WERI-Rb-1 (cell line): Measurements from ENCODE around the gene GFOD1.

Experiments used
- DNase-seq: peaks from one replicate; pipeline ENCODE4 v3.0.0-alpha.2; 2020
- H3K27ac ChIP-seq: fragments of 250-450 bp; sonication (Bioruptor Pico); 2 replicates; pipeline ENCODE4 v1.5.1; 2020; ENCODE audit warnings: mild to moderate bottlenecking, moderate library complexity
- H3K27me3 ChIP-seq: fragments of 250-450 bp; sonication (Bioruptor Pico); 2 replicates; pipeline ENCODE4 v1.5.1; 2021; ENCODE audit warnings: mild to moderate bottlenecking, low read depth, moderate library complexity; ENCODE audit not compliant: insufficient read depth, severe bottlenecking
- H3K36me3 ChIP-seq: fragments of 250-450 bp; sonication (Bioruptor Pico); 2 replicates; pipeline ENCODE4 v1.5.1; 2020; ENCODE audit warnings: mild to moderate bottlenecking, moderate library complexity
- H3K4me3 ChIP-seq: 2 replicates; pipeline ENCODE4 v1.5.1; 2011; ENCODE audit warnings: low read depth, mild to moderate bottlenecking, control low read depth, low read length
- H3K9me3 ChIP-seq: fragments of 250-450 bp; sonication (Bioruptor Pico); 2 replicates; pipeline ENCODE4 v1.5.1; 2021; ENCODE audit warnings: mild to moderate bottlenecking, moderate library complexity; ENCODE audit not compliant: severe bottlenecking
- TF ChIP-seq, protein P1 (sequence below): IDR thresholded peaks from 2 replicates; pipeline ENCODE4 v1.5.1; 2011; ENCODE audit warnings: low read depth, mild to moderate bottlenecking, control low read depth, inconsistent platforms, low read length

Gene GFOD1

DNA sequence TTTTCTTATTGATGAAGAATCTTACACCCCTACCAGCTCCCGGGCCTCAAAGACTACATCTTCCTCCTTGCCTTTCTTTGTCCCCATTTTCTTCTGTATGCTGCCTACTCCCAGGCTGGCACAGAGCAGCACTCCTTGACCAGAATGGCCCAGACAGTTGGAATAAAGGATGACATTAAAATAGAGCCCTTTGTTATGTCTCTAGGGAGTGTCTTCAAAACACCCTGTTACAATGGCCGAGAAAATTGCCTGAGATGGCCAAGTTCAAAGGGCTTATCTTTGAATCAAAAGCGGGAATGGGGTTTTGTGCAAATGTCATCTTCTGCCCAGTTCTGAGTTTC lies 80.1 kb downstream of the GFOD1 start:
- no peak for DNase-seq
- TF ChIP-seq, protein P1, sequence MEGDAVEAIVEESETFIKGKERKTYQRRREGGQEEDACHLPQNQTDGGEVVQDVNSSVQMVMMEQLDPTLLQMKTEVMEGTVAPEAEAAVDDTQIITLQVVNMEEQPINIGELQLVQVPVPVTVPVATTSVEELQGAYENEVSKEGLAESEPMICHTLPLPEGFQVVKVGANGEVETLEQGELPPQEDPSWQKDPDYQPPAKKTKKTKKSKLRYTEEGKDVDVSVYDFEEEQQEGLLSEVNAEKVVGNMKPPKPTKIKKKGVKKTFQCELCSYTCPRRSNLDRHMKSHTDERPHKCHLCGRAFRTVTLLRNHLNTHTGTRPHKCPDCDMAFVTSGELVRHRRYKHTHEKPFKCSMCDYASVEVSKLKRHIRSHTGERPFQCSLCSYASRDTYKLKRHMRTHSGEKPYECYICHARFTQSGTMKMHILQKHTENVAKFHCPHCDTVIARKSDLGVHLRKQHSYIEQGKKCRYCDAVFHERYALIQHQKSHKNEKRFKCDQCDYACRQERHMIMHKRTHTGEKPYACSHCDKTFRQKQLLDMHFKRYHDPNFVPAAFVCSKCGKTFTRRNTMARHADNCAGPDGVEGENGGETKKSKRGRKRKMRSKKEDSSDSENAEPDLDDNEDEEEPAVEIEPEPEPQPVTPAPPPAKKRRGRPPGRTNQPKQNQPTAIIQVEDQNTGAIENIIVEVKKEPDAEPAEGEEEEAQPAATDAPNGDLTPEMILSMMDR = no peak
- no peaks in the 10 kb centered on the region for H3K9me3 ChIP-seq
- no peaks in the 10 kb centered on the region for H3K27me3 ChIP-seq
- peak overlapping the region; percentile 94 for H3K27ac ChIP-seq
- H3K36me3 ChIP-seq = no peaks in the 10 kb centered on the region
- H3K4me3 ChIP-seq = no peak overlapping the region

DNA sequence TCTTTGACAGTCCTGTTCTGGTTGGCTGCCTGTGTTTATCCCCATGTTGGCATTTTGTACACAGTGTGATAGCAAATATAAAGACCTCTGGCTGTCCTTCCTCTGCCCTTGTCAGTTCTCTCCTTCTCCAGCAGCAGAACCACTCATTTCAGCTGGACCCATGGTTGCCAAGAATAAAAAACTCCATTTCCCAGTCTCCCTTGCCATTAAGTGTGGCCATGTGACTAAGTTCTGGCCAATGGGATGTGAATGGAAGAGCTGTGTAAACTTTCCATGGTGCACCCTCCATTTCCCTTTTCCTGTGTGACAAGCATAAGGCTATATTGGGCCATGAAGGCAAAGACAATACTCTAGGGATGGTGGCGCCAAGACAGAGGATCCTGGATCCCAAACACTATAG lies 80.6 kb downstream of the GFOD1 start:
- DNase-seq = peak; percentile 49
- Histone ChIP-seq H3K27me3 (no peaks in the 10 kb centered on the region), H3K9me3 (no peaks in the 10 kb centered on the region), H3K4me3 (peak overlapping the region; percentile 27), H3K27ac (peak overlapping the region; percentile 94), H3K36me3 (no peaks in the 10 kb centered on the region)
- TF ChIP-seq, protein P1 = no peak

DNA sequence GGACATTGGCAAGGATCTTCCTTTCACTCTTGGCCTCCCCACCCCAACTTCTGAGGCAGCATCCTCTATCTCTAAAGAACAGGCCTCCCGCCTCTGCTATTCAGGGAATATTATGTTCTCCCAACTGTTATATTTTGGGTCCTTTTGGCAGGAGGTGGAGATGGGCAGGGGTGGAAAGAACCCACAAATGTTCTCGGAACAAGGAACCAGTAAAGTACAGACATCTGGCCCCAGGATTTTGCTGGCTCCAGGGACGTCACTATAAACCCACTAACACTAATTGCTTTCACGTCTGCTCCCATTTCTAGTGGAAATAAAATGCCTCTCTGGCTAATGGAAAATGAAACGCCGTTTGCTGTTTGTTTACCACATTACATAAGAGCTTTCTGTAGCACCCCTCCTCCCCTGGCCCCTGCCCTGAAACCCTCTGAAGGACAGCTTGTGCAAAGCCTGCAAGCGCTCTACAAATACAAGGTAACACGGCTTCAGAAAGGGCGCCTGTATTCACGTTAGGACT lies 81.4 kb downstream of the GFOD1 start:
- Histone ChIP-seq H3K9me3 (no peaks in the 10 kb centered on the region), H3K4me3 (peak overlapping the region; percentile 27), H3K36me3 (no peaks in the 10 kb centered on the region), H3K27ac (peak overlapping the region; percentile 94), H3K27me3 (no peaks in the 10 kb centered on the region)
- TF ChIP-seq, protein P1 = no peak
- DNase-seq = peak; percentile 96

DNA sequence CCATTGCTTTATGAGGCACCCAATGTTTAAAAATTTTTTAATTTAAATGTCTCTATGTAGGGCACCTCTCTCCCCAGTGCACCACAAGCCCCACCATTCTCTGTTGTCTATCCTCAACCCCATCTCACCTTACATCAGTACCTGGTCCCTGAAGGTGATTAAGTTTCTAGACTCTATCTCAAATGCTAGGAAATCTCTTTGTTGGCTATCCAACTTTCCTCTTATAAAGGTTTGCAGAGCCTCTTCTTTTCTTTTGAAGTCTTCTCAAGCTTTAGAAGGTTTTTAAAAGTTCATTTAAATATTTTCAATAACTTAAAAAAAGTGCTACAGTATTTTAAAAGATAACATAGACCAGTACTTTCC lies 82.5 kb downstream of the GFOD1 start:
- TF ChIP-seq, protein P1 = no peak
- Histone ChIP-seq H3K27ac (peak overlapping the region; percentile 94; the same call in 1 of the 2 replicates), H3K4me3 (no peak overlapping the region), H3K9me3 (no peaks in the 10 kb centered on the region), H3K36me3 (no peaks in the 10 kb centered on the region), H3K27me3 (no peaks in the 10 kb centered on the region)
- DNase-seq = no peak

DNA sequence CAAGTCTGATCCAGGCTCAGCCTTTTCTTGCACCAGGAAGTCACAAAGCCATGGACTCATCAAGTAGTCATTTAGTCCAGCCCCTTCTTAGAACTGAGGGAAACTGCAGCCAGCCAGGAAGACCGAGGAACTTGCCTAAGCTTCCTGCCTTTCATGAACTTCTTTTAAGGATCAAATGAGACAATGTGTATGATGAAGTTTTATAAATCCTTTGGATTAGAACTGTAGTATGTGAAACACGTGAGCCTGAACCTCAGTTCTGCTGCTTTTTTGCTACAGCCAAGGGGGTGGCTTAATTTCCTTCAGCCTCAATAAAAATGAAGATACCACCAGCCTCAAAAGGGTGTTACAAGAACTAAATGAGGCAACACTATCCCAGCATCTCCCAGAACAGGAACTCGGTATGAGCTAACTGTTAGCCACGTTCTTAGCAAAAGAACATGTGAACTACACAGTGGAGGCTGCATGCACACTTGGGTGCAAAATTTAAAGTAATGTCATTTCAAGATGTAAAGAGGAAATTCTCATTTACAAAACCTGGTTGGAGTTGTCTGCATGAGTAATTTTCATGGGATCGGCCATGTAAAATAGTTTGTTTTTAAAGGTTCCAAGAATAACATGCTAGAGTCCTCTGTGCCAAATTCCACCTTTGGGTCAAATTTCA lies 83.0 kb downstream of the GFOD1 start:
- Histone ChIP-seq H3K36me3 (no peaks in the 10 kb centered on the region), H3K4me3 (no peak overlapping the region), H3K27me3 (no peaks in the 10 kb centered on the region), H3K27ac (no peak overlapping the region), H3K9me3 (no peaks in the 10 kb centered on the region)
- TF ChIP-seq, protein P1 = no peak
- no peak for DNase-seq

DNA sequence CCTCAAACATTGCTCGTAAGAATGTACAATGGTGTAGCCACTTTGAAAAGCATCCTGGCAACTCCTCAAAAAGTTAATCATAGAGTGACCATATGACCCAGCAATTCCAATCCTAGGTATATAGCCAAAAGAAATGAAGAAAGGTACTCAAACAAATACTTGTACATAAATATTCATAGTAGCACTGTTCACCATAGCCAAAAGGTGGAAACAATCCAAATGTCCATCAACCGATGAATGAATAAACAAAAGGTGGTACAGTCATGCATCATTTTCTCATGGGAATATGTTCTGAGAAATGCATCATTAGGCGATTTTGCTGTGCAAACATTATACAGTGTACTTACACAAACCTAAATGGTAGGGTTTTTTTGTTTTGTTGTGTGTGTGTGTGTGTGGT lies 84.7 kb downstream of the GFOD1 start:
- Histone ChIP-seq H3K4me3 (no peak overlapping the region), H3K27ac (no peak overlapping the region), H3K27me3 (no peaks in the 10 kb centered on the region), H3K9me3 (no peaks in the 10 kb centered on the region), H3K36me3 (no peaks in the 10 kb centered on the region)
- TF ChIP-seq, protein P1 = no peak
- DNase-seq = no peak
